Liver (tissue), 9 donors: ENCODE results near the gene CFAP300. TPM values are rescaled to one million over a fixed set of nuclear protein-coding genes. Genes with fewer than 3 reads are reported as not detected.

ENCODE experiments used
- DNase-seq: peaks from one replicate; pipeline ENCODE4 v3.0.0-alpha.2; 2017; ENCODE audit warnings: low spot score
- H3K27ac ChIP-seq, 2 donors: one replicate each; pipeline ENCODE4 v1.7.0; 2013; ENCODE audit warnings: inconsistent platforms in 2 of 2, low read length in 2 of 2, control low read depth in 1 of 2, low read depth in 1 of 2, mild to moderate bottlenecking in 1 of 2
- H3K27me3 ChIP-seq, 4 donors: one replicate each; pipeline versions ENCODE4 v1.6.1 to v1.7.0; 2013; ENCODE audit warnings: low read length in 3 of 4, inconsistent platforms in 1 of 4, mild to moderate bottlenecking in 1 of 4, moderate library complexity in 1 of 4; ENCODE audit not compliant: control insufficient read depth in 4 of 4, insufficient read depth in 4 of 4
- H3K36me3 ChIP-seq, 4 donors: one replicate each; pipeline versions ENCODE4 v1.6.1 to v1.7.0; 2013; ENCODE audit warnings: low read length in 3 of 4, mild to moderate bottlenecking in 3 of 4, low read depth in 1 of 4, moderate library complexity in 1 of 4; ENCODE audit not compliant: control insufficient read depth in 4 of 4, insufficient read depth in 3 of 4
- H3K4me1 ChIP-seq, 4 donors: one replicate each; pipeline versions ENCODE4 v1.6.1 to v1.7.0; 2013; ENCODE audit warnings: low read length in 3 of 4, mild to moderate bottlenecking in 3 of 4, moderate library complexity in 1 of 4; ENCODE audit not compliant: control insufficient read depth in 4 of 4, insufficient read depth in 4 of 4
- H3K4me3 ChIP-seq, 3 donors: one replicate each; pipeline versions ENCODE4 v1.6.1 to v1.7.0; 2013; ENCODE audit warnings: low read length in 3 of 3, control low read depth in 1 of 3, low read depth in 1 of 3, mild to moderate bottlenecking in 1 of 3
- H3K9ac ChIP-seq, 2 donors: one replicate each; pipeline ENCODE4 v1.7.0; 2013; ENCODE audit warnings: low read length in 2 of 2, mild to moderate bottlenecking in 2 of 2, moderate library complexity in 2 of 2, control low read depth in 1 of 2, low read depth in 1 of 2
- H3K9me3 ChIP-seq, 4 donors: one replicate each; pipeline versions ENCODE4 v1.6.1 to v1.7.0; 2013; ENCODE audit warnings: low read length in 3 of 4; ENCODE audit not compliant: control insufficient read depth in 4 of 4
- FOXA1 ChIP-seq: IDR thresholded peaks from 2 replicates; pipeline ENCODE4 v1.6.1; 2016; ENCODE audit warnings: antibody characterized with exemption
- FOXA2 ChIP-seq: IDR thresholded peaks from 2 replicates; pipeline ENCODE4 v1.6.1; 2016; ENCODE audit warnings: antibody characterized with exemption
- GABPA ChIP-seq, 2 donors: IDR thresholded peaks in 1 of 2; conservative IDR thresholded peaks in 1 of 2; 2 replicates each; pipeline ENCODE4 v1.6.1; 2016; ENCODE audit warnings: antibody characterized with exemption in 2 of 2, mild to moderate bottlenecking in 1 of 2, moderate library complexity in 1 of 2
- HNF4A ChIP-seq, 2 donors: conservative IDR thresholded peaks; 2 replicates each; pipeline ENCODE4 v1.6.1; 2016; ENCODE audit warnings: antibody characterized with exemption in 2 of 2, mild to moderate bottlenecking in 2 of 2
- HNF4G ChIP-seq: IDR thresholded peaks from 2 replicates; pipeline ENCODE4 v1.6.1; 2016; ENCODE audit warnings: antibody characterized with exemption
- JUND ChIP-seq, 2 donors: IDR thresholded peaks; 2 replicates each; pipeline ENCODE4 v1.6.1; 2016; ENCODE audit warnings: antibody characterized with exemption in 2 of 2
- MAX ChIP-seq: IDR thresholded peaks from 2 replicates; pipeline ENCODE4 v1.6.1; 2016; ENCODE audit warnings: antibody characterized with exemption
- RAD21 ChIP-seq, 2 donors: IDR thresholded peaks; 2 replicates each; pipeline ENCODE4 v1.6.1; 2016; ENCODE audit warnings: antibody characterized with exemption in 2 of 2, mild to moderate bottlenecking in 2 of 2
- REST ChIP-seq: IDR thresholded peaks from 2 replicates; pipeline ENCODE4 v1.6.1; 2016; ENCODE audit warnings: antibody characterized with exemption, mild to moderate bottlenecking
- RXRA ChIP-seq, 2 donors: IDR thresholded peaks; 2 replicates each; pipeline ENCODE4 v1.6.1; 2017 to 2018; ENCODE audit warnings: antibody characterized with exemption in 2 of 2, mild to moderate bottlenecking in 1 of 2
- SP1 ChIP-seq: IDR thresholded peaks from 2 replicates; pipeline ENCODE4 v1.6.1; 2018; ENCODE audit warnings: antibody characterized with exemption, mild to moderate bottlenecking
- YY1 ChIP-seq: IDR thresholded peaks from 2 replicates; pipeline ENCODE4 v1.6.1; 2016; ENCODE audit warnings: antibody characterized with exemption, mild to moderate bottlenecking
- WGBS: extraction: QIAGEN DNeasy Blood & Tissue Kit; methylation state at CpG from one replicate; pipeline ENCODE4 v1.1.7; 2013; 5-methylcytosine and 5-hydroxymethylcytosine counted together
- polyA plus RNA-seq, 2 donors: library from polyadenylated mRNA; stranded (reverse) in 1 of 2; unstranded in 1 of 2; fragments of 200-250 nt in 1 of 2; fragments of >200 nt in 1 of 2; fragmentation: Nextera tagmentation in 1 of 2; extraction: Ambion mirVana in 1 of 2; gene quantifications; one replicate each; pipeline versions ENCODE4 v1.2.1 to v1.2.3, GENCODE V29; 2013 to 2015
- total RNA-seq, 2 donors: library from RNA; depleted of rRNA; stranded (reverse); fragments of >200 nt; gene quantifications; one replicate each; pipeline ENCODE4 v1.2.3, GENCODE V29; 2014
- TF ChIP-seq, protein P1 (sequence below): IDR thresholded peaks from 2 replicates; pipeline ENCODE4 v1.6.1; 2016; ENCODE audit warnings: antibody characterized with exemption
- TF ChIP-seq, protein P2 (sequence below): IDR thresholded peaks from 2 replicates; pipeline ENCODE4 v1.6.1; 2016; ENCODE audit warnings: antibody characterized with exemption
- TF ChIP-seq, protein P3 (sequence below): fragments of 150-350 bp; IDR thresholded peaks from 2 replicates; pipeline ENCODE4 v1.5.1; 2017; ENCODE audit warnings: improper control_type of control experiment, low read depth, low read length; ENCODE audit not compliant: missing input control
- donor health status: healthy.
- donor health status: healthy.
- donor health status: healthy.
- donor health status: healthy.
- donor health status: healthy.

CFAP300 gene
- total and polyA plus RNA-seq, 4 donors, result 0.09 to 0.22 TPM; not detected in 2

DNA sequence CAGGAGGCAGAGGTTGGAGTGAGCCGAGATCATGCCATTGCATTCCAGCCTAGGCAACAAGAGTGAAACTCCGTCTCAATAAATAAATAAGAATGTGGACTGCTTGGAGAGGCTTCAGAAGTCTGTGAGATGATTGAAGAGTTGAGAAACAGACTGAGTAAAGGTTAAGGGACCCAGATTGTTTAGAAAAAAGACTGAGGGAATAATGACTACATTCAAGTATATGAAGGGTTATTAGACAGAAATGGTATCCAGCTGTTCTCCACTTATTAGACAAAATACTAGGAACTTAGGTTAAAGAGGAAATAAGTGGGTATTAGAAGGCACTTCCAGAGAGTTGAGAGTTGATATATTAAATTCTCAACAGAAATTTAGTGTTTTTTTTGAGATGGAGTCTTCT is 52.5 kb downstream of the CFAP300 start:
- no peaks in the 10 kb centered on the region for H3K36me3 ChIP-seq
- no peaks in the 10 kb centered on the region for H3K27me3 ChIP-seq
- no peak overlapping the region for H3K9ac ChIP-seq
- H3K4me3 ChIP-seq, result no peak overlapping the region
- H3K9me3 ChIP-seq, result no peaks in the 10 kb centered on the region
- TF ChIP-seq RAD21 (IDR thresholded peaks at IDR 0.05) (no peak), GABPA (IDR thresholded peaks at IDR 0.05 in 1 of 2, conservative IDR thresholded peaks at IDR 0.05 in 1 of 2) (no peak), HNF4A (conservative IDR thresholded peaks at IDR 0.05) (no peak), JUND (IDR thresholded peaks at IDR 0.05) (no peak), FOXA1 (no peak), REST (no peak), HNF4G (no peak), SP1 (no peak), MAX (no peak), YY1 (no peak), RXRA (IDR thresholded peaks at IDR 0.05) (no peak), FOXA2 (no peak)
- TF ChIP-seq, protein P1, sequence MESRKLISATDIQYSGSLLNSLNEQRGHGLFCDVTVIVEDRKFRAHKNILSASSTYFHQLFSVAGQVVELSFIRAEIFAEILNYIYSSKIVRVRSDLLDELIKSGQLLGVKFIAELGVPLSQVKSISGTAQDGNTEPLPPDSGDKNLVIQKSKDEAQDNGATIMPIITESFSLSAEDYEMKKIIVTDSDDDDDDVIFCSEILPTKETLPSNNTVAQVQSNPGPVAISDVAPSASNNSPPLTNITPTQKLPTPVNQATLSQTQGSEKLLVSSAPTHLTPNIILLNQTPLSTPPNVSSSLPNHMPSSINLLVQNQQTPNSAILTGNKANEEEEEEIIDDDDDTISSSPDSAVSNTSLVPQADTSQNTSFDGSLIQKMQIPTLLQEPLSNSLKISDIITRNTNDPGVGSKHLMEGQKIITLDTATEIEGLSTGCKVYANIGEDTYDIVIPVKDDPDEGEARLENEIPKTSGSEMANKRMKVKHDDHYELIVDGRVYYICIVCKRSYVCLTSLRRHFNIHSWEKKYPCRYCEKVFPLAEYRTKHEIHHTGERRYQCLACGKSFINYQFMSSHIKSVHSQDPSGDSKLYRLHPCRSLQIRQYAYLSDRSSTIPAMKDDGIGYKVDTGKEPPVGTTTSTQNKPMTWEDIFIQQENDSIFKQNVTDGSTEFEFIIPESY, result no peak
- TF ChIP-seq, protein P2, sequence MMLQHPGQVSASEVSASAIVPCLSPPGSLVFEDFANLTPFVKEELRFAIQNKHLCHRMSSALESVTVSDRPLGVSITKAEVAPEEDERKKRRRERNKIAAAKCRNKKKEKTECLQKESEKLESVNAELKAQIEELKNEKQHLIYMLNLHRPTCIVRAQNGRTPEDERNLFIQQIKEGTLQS, result no peak
- TF ChIP-seq, protein P3, sequence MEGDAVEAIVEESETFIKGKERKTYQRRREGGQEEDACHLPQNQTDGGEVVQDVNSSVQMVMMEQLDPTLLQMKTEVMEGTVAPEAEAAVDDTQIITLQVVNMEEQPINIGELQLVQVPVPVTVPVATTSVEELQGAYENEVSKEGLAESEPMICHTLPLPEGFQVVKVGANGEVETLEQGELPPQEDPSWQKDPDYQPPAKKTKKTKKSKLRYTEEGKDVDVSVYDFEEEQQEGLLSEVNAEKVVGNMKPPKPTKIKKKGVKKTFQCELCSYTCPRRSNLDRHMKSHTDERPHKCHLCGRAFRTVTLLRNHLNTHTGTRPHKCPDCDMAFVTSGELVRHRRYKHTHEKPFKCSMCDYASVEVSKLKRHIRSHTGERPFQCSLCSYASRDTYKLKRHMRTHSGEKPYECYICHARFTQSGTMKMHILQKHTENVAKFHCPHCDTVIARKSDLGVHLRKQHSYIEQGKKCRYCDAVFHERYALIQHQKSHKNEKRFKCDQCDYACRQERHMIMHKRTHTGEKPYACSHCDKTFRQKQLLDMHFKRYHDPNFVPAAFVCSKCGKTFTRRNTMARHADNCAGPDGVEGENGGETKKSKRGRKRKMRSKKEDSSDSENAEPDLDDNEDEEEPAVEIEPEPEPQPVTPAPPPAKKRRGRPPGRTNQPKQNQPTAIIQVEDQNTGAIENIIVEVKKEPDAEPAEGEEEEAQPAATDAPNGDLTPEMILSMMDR, result no peak
- no peak overlapping the region for H3K27ac ChIP-seq
- no peaks in the 10 kb centered on the region for H3K4me1 ChIP-seq
- 96% methylated on average over 2 of the region's 2 CpGs for WGBS
- DNase-seq, result no peak
